ENCODE results near the gene HPS5.

Gene HPS5

GRCh38 chr11:18239655-18240054 lies 82.3 kb downstream of the HPS5 start:
- DNase-seq (ENCODE audit: low read depth in 2 of 3, low spot score in 1 of 3), result no peak

GRCh38 chr11:18236664-18237356 lies 85.1 kb downstream of the HPS5 start, which contains the start of gene SAA4:
Gene SAA4, minus strand, starts transcription at chr11:18236802. Its CDS starts 876 bp downstream, at chr11:18235926.
- no peak for DNase-seq (ENCODE audit: low read depth in 2 of 3, low spot score in 1 of 3)

GRCh38 chr11:18235394-18236334 lies 86.3 kb downstream of the HPS5 start:
- DNase-seq (ENCODE audit: low read depth in 2 of 3, low spot score in 1 of 3), result no peak

- no peak for DNase-seq (ENCODE audit: low read depth in 2 of 3, low spot score in 1 of 3)
Measured at GRCh38 chr11:18233912-18234311, 88.0 kb downstream of the HPS5 start.

- DNase-seq (ENCODE audit: low read depth in 2 of 3, low spot score in 1 of 3), result no peak
Measured at GRCh38 chr11:18230859-18231258, 91.1 kb downstream of the HPS5 start.

GRCh38 chr11:18229501-18229900 lies 92.4 kb downstream of the HPS5 start:
- no peak for DNase-seq (ENCODE audit: low read depth in 2 of 3, low spot score in 1 of 3)

All from stimulated activated CD4-positive, alpha-beta T cell treated with anti-CD3 and anti-CD28 coated beads, Interleukin-12 subunit alpha, Interleukin-12 subunit beta, amount 100 ng/mL, for 48 hours (primary cell).